ENCODE results near the gene KANK2. TPM values are rescaled to one million over a fixed set of nuclear protein-coding genes. Genes with fewer than 3 reads are reported as not detected.

Gene KANK2
- polyA plus RNA-seq, 1 donor from 2014 or later: 0.25 TPM

DNA sequence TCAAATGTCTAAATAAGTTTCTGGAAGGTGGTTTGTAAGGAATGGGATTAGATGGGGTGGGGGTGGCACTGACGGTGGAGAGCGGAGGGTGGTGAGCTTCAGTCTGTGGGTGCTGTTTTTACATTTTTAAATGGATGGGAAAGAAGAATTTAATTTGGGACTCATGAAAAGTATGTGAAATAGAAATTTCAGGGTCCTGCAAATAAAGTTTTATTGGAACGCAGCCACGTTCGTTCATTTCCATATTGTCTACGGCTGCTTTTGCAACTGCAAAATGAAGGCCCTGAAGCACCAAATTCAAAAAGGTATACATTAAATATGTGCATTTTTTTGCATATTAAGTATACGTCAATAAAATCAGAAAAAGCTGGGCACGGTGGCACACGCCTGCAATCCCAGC is 9.9 kb downstream of the KANK2 start:
- Histone ChIP-seq H3K27me3 (ENCODE audit: insufficient read depth, low read depth, low read length) (no peaks in the 10 kb centered on the region), H3K9me2 (ENCODE audit: insufficient read depth, low read length) (no peaks in the 10 kb centered on the region), H3K4me3 (ENCODE audit: low read length) (no peak overlapping the region), H3F3A (ENCODE audit: insufficient read depth, low read length, poor library complexity, severe bottlenecking) (no peaks in the 10 kb centered on the region), H3K9ac (ENCODE audit: low read length) (no peak overlapping the region), H3K27ac (ENCODE audit: low read length) (no peak overlapping the region), H3K79me2 (replicated peaks; ENCODE audit: insufficient read depth, low read length) (no peaks in the 10 kb centered on the region), H3K36me3 (ENCODE audit: insufficient read depth, low read length) (no peaks in the 10 kb centered on the region), H2AFZ (ENCODE audit: low read depth, low read length) (no peak overlapping the region), H3K9me3 (ENCODE audit: low read length) (peaks cover 4% of the 10 kb centered on the region), H3K4me2 (ENCODE audit: low read length) (no peak overlapping the region), H4K20me1 (ENCODE audit: insufficient read depth) (no peaks in the 10 kb centered on the region)
- TF ChIP-seq EP300 (conservative IDR thresholded peaks at IDR 0.05; ENCODE audit: poor library complexity, severe bottlenecking): no peak
- no peak for TF ChIP-seq SMC3 (conservative IDR thresholded peaks at IDR 0.05; ENCODE audit: poor library complexity)
- TF ChIP-seq POLR2AphosphoS5 (IDR thresholded peaks at IDR 0.05): no peak
- TF ChIP-seq TAF1 (IDR thresholded peaks at IDR 0.05; ENCODE audit: low read depth): no peak
- no peak for TF ChIP-seq EZH2 (IDR thresholded peaks at IDR 0.05; ENCODE audit: borderline replicate concordance, insufficient read depth, low read length, poor library complexity, severe bottlenecking)
- no peak for TF ChIP-seq MXI1 (conservative IDR thresholded peaks at IDR 0.05; ENCODE audit: poor library complexity, severe bottlenecking)
- TF ChIP-seq RAD21 (conservative IDR thresholded peaks at IDR 0.05): no peak
- TF ChIP-seq, protein P1, sequence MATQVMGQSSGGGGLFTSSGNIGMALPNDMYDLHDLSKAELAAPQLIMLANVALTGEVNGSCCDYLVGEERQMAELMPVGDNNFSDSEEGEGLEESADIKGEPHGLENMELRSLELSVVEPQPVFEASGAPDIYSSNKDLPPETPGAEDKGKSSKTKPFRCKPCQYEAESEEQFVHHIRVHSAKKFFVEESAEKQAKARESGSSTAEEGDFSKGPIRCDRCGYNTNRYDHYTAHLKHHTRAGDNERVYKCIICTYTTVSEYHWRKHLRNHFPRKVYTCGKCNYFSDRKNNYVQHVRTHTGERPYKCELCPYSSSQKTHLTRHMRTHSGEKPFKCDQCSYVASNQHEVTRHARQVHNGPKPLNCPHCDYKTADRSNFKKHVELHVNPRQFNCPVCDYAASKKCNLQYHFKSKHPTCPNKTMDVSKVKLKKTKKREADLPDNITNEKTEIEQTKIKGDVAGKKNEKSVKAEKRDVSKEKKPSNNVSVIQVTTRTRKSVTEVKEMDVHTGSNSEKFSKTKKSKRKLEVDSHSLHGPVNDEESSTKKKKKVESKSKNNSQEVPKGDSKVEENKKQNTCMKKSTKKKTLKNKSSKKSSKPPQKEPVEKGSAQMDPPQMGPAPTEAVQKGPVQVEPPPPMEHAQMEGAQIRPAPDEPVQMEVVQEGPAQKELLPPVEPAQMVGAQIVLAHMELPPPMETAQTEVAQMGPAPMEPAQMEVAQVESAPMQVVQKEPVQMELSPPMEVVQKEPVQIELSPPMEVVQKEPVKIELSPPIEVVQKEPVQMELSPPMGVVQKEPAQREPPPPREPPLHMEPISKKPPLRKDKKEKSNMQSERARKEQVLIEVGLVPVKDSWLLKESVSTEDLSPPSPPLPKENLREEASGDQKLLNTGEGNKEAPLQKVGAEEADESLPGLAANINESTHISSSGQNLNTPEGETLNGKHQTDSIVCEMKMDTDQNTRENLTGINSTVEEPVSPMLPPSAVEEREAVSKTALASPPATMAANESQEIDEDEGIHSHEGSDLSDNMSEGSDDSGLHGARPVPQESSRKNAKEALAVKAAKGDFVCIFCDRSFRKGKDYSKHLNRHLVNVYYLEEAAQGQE (IDR thresholded peaks at IDR 0.05; ENCODE audit: borderline replicate concordance): no peak
- TF ChIP-seq, protein P2, sequence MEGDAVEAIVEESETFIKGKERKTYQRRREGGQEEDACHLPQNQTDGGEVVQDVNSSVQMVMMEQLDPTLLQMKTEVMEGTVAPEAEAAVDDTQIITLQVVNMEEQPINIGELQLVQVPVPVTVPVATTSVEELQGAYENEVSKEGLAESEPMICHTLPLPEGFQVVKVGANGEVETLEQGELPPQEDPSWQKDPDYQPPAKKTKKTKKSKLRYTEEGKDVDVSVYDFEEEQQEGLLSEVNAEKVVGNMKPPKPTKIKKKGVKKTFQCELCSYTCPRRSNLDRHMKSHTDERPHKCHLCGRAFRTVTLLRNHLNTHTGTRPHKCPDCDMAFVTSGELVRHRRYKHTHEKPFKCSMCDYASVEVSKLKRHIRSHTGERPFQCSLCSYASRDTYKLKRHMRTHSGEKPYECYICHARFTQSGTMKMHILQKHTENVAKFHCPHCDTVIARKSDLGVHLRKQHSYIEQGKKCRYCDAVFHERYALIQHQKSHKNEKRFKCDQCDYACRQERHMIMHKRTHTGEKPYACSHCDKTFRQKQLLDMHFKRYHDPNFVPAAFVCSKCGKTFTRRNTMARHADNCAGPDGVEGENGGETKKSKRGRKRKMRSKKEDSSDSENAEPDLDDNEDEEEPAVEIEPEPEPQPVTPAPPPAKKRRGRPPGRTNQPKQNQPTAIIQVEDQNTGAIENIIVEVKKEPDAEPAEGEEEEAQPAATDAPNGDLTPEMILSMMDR (IDR thresholded peaks at IDR 0.05; ENCODE audit: poor library complexity, severe bottlenecking): no peak

DNA sequence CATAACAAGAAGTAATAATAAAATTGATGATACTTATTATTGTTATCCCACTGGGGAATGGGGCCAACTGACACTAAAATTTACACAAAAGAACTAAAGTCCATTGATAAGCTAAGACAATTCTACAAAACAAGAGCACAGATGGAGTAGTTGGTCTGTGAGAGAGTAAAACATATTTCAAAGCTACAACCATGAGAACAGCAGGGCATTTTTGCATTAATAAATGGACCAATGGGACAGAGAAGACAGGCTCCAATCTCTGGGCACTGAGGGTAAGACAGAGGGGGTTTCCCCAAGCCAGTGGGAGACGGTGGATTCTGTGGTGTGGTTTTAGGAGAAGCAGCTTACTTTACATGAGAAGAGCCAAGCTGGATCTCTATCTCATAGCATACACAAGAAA is 14.4 kb downstream of the KANK2 start:
- H3F3A ChIP-seq (ENCODE audit: insufficient read depth, low read length, poor library complexity, severe bottlenecking): no peaks in the 10 kb centered on the region
- H3K9me2 ChIP-seq (ENCODE audit: insufficient read depth, low read length): no peaks in the 10 kb centered on the region
- H3K36me3 ChIP-seq (ENCODE audit: insufficient read depth, low read length): no peaks in the 10 kb centered on the region
- no peaks in the 10 kb centered on the region for H3K27me3 ChIP-seq (ENCODE audit: insufficient read depth, low read depth, low read length)
- no peak overlapping the region for H3K9ac ChIP-seq (ENCODE audit: low read length)
- H3K4me3 ChIP-seq (ENCODE audit: low read length): no peak overlapping the region
- no peak overlapping the region for H3K27ac ChIP-seq (ENCODE audit: low read length)
- H3K79me2 ChIP-seq (replicated peaks; ENCODE audit: insufficient read depth, low read length): no peaks in the 10 kb centered on the region
- no peak for TF ChIP-seq MXI1 (conservative IDR thresholded peaks at IDR 0.05; ENCODE audit: poor library complexity, severe bottlenecking)
- no peak for TF ChIP-seq POLR2AphosphoS5 (IDR thresholded peaks at IDR 0.05)
- no peak for TF ChIP-seq TAF1 (IDR thresholded peaks at IDR 0.05; ENCODE audit: low read depth)
- TF ChIP-seq EZH2 (IDR thresholded peaks at IDR 0.05; ENCODE audit: borderline replicate concordance, insufficient read depth, low read length, poor library complexity, severe bottlenecking): no peak
- no peak for TF ChIP-seq RAD21 (conservative IDR thresholded peaks at IDR 0.05)
- TF ChIP-seq EP300 (conservative IDR thresholded peaks at IDR 0.05; ENCODE audit: poor library complexity, severe bottlenecking): no peak
- TF ChIP-seq, protein P1 (IDR thresholded peaks at IDR 0.05; ENCODE audit: borderline replicate concordance): no peak
- no peak for TF ChIP-seq SMC3 (conservative IDR thresholded peaks at IDR 0.05; ENCODE audit: poor library complexity)
- TF ChIP-seq, protein P2 (IDR thresholded peaks at IDR 0.05; ENCODE audit: poor library complexity, severe bottlenecking): no peak
- H4K20me1 ChIP-seq (ENCODE audit: insufficient read depth): no peaks in the 10 kb centered on the region
- H3K9me3 ChIP-seq (ENCODE audit: low read length): peaks cover 4% of the 10 kb centered on the region
- H3K4me2 ChIP-seq (ENCODE audit: low read length): no peak overlapping the region
- no peak overlapping the region for H2AFZ ChIP-seq (ENCODE audit: low read depth, low read length)
